ENCODE results near the gene NKRF.

Gene NKRF

DNA sequence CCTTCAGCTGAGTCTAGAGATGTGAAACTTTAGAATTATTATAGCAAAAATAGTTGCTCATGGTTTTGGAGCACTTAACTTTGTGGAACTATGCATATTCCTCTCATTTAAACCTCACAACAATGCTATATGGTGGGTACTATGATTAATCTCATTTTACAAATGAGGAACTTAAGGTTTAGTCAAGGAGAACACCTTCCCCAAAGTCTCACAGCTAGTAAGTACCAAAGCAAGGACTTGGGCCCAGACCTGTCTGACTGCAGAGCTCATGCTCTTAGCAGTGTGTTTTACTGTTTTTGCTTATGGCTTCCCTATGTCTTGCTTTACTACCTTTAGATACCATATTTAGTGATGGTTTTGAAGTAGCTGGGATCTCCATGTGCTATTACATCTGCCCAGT lies 26.8 kb downstream of the NKRF start (continued):
- TF ChIP-seq ZNF19 (tag by site-specific recombination; IDR thresholded peaks at IDR 0.05; ENCODE audit: low read depth) (no peak), ZNF747 (tag by site-specific recombination; IDR thresholded peaks at IDR 0.05) (no peak)

DNA sequence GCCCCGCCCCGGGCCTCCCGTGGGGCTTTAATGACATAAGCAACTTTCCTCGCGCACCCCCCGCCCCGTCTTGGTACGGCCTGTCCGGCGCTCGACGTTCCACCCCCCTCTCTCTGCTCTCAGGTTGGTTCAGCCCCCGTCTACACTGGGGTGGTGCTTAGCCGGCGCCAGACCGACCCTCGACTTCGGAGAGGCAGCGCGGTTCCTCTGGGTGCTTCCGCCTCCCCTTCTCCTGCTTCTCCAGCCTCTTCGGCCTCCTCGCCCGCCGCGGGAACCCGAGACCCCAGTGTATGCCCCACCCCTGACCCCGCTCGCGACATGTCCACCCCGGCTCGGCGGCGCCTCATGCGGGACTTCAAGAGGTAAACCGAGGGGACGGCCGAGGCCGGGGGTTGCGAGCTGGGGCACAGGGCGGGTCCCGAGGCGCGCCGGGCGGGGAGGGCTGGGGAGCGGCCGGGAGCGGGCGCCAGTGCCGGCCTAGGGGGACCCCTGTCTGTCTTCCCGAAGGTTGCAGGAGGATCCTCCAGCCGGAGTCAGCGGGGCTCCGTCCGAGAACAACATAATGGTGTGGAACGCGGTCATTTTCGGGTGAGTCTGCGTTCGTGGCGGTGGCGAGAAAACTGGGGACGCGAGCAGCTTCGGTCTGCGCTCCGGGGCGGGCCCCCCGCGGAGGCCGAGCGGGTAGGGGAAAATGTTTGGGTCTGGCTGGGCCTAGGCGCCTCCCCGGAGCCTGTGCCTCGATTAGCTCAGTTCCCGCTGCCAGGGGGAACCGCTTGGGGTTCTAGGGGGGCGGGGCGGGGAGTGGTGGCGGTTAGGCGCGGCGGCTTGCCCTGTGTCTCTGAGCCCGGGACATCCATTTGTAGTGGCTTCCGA lies 31.6 kb downstream of the NKRF start, which contains the start of gene UBE2A:
UBE2A (plus strand) TSS at position 170 of the 873 bp plus-strand sequence; CDS start at position 319, 149 bp downstream.
- Histone ChIP-seq H3K36me3 (ENCODE audit: control insufficient read depth in 2 of 2, insufficient read depth in 1 of 2, low read length in 2 of 2) (peaks cover 7 to 10% of the 10 kb centered on the region in 2 experiments), H3K9me3 (ENCODE audit: control insufficient read depth, insufficient read depth, low read depth, low read length) (no peaks in the 10 kb centered on the region), H3K4me1 (ENCODE audit: control insufficient read depth, insufficient read depth, low read length) (peaks cover 5% of the 10 kb centered on the region; the same call in 1 of the 2 replicates), H3K4me3 (ENCODE audit: low read depth, low read length) (peak within 1 kb of the TSS; percentile 76), H3K27ac (ENCODE audit: extremely low read depth, low read depth, low read length) (peak within 1 kb of the TSS; percentile 64; the same call in 1 of the 2 replicates)
- CTCF ChIA-PET = interaction anchor here (0.6 to 1.3 kb wide), 4 partner anchors 7 to 155 kb away, joined by 3 to 4 read pairs (median 3); no protein-coding TSS in a partner anchor
- POLR2A ChIA-PET = interaction anchor here (0.5 to 2.4 kb wide), 16 partner anchors 8 to 278 kb away, joined by 3 to 20 read pairs (median 5); partner anchors contain the start of genes NKRF, RPL39, SEPTIN6 and STEEP1
- peak; percentile 68 for TF ChIP-seq ZNF335 (tag by site-specific recombination; conservative IDR thresholded peaks at IDR 0.05)
- TF ChIP-seq, protein P1, sequence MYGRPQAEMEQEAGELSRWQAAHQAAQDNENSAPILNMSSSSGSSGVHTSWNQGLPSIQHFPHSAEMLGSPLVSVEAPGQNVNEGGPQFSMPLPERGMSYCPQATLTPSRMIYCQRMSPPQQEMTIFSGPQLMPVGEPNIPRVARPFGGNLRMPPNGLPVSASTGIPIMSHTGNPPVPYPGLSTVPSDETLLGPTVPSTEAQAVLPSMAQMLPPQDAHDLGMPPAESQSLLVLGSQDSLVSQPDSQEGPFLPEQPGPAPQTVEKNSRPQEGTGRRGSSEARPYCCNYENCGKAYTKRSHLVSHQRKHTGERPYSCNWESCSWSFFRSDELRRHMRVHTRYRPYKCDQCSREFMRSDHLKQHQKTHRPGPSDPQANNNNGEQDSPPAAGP (tag by site-specific recombination; IDR thresholded peaks at IDR 0.05) = peak; percentile 73
- TF ChIP-seq ZNF23 (tag by site-specific recombination; IDR thresholded peaks at IDR 0.05; ENCODE audit: borderline replicate concordance) = no peak
- TF ChIP-seq, protein P2, sequence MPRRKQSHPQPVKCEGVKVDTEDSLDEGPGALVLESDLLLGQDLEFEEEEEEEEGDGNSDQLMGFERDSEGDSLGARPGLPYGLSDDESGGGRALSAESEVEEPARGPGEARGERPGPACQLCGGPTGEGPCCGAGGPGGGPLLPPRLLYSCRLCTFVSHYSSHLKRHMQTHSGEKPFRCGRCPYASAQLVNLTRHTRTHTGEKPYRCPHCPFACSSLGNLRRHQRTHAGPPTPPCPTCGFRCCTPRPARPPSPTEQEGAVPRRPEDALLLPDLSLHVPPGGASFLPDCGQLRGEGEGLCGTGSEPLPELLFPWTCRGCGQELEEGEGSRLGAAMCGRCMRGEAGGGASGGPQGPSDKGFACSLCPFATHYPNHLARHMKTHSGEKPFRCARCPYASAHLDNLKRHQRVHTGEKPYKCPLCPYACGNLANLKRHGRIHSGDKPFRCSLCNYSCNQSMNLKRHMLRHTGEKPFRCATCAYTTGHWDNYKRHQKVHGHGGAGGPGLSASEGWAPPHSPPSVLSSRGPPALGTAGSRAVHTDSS (tag by site-specific recombination; IDR thresholded peaks at IDR 0.05) = 0 out of 2 replicates have a peak, but pooled peaks have one; percentile 5
- TF ChIP-seq ZNF610 (tag by site-specific recombination; IDR thresholded peaks at IDR 0.05; ENCODE audit: borderline replicate concordance) = peak; percentile 81
- peak; percentile 92 for TF ChIP-seq GLIS1 (tag by site-specific recombination; IDR thresholded peaks at IDR 0.05)
- TF ChIP-seq ZEB2 (tag by site-specific recombination; IDR thresholded peaks at IDR 0.05) = peak; percentile 88
- TF ChIP-seq SALL2 (tag by site-specific recombination; IDR thresholded peaks at IDR 0.05; ENCODE audit: borderline replicate concordance) = no peak
- TF ChIP-seq, protein P3, sequence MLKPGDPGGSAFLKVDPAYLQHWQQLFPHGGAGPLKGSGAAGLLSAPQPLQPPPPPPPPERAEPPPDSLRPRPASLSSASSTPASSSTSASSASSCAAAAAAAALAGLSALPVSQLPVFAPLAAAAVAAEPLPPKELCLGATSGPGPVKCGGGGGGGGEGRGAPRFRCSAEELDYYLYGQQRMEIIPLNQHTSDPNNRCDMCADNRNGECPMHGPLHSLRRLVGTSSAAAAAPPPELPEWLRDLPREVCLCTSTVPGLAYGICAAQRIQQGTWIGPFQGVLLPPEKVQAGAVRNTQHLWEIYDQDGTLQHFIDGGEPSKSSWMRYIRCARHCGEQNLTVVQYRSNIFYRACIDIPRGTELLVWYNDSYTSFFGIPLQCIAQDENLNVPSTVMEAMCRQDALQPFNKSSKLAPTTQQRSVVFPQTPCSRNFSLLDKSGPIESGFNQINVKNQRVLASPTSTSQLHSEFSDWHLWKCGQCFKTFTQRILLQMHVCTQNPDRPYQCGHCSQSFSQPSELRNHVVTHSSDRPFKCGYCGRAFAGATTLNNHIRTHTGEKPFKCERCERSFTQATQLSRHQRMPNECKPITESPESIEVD (tag by site-specific recombination; IDR thresholded peaks at IDR 0.05) = peak; percentile 12; the same call in 1 of the 2 replicates
- peak; percentile 82 for TF ChIP-seq SP2 (tag by site-specific recombination; IDR thresholded peaks at IDR 0.05)
- TF ChIP-seq, protein P4, sequence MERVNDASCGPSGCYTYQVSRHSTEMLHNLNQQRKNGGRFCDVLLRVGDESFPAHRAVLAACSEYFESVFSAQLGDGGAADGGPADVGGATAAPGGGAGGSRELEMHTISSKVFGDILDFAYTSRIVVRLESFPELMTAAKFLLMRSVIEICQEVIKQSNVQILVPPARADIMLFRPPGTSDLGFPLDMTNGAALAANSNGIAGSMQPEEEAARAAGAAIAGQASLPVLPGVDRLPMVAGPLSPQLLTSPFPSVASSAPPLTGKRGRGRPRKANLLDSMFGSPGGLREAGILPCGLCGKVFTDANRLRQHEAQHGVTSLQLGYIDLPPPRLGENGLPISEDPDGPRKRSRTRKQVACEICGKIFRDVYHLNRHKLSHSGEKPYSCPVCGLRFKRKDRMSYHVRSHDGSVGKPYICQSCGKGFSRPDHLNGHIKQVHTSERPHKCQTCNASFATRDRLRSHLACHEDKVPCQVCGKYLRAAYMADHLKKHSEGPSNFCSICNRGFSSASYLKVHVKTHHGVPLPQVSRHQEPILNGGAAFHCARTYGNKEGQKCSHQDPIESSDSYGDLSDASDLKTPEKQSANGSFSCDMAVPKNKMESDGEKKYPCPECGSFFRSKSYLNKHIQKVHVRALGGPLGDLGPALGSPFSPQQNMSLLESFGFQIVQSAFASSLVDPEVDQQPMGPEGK (tag by site-specific recombination; IDR thresholded peaks at IDR 0.05) = peak; percentile 90
- TF ChIP-seq ZNF837 (tag by site-specific recombination; IDR thresholded peaks at IDR 0.05) = no peak
- TF ChIP-seq ZIC2 (tag by site-specific recombination; IDR thresholded peaks at IDR 0.05) = peak; percentile 44
- 0 out of 2 replicates have a peak, but pooled peaks have one; percentile 81 for TF ChIP-seq ZFP69B (tag by site-specific recombination; IDR thresholded peaks at IDR 0.05)
- no peak for TF ChIP-seq SCRT2 (tag by site-specific recombination; IDR thresholded peaks at IDR 0.05)
- TF ChIP-seq, protein P5, sequence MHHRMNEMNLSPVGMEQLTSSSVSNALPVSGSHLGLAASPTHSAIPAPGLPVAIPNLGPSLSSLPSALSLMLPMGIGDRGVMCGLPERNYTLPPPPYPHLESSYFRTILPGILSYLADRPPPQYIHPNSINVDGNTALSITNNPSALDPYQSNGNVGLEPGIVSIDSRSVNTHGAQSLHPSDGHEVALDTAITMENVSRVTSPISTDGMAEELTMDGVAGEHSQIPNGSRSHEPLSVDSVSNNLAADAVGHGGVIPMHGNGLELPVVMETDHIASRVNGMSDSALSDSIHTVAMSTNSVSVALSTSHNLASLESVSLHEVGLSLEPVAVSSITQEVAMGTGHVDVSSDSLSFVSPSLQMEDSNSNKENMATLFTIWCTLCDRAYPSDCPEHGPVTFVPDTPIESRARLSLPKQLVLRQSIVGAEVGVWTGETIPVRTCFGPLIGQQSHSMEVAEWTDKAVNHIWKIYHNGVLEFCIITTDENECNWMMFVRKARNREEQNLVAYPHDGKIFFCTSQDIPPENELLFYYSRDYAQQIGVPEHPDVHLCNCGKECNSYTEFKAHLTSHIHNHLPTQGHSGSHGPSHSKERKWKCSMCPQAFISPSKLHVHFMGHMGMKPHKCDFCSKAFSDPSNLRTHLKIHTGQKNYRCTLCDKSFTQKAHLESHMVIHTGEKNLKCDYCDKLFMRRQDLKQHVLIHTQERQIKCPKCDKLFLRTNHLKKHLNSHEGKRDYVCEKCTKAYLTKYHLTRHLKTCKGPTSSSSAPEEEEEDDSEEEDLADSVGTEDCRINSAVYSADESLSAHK (tag by site-specific recombination; IDR thresholded peaks at IDR 0.05) = peak; percentile 23; the same call in 1 of the 2 replicates
- TF ChIP-seq, protein P6, sequence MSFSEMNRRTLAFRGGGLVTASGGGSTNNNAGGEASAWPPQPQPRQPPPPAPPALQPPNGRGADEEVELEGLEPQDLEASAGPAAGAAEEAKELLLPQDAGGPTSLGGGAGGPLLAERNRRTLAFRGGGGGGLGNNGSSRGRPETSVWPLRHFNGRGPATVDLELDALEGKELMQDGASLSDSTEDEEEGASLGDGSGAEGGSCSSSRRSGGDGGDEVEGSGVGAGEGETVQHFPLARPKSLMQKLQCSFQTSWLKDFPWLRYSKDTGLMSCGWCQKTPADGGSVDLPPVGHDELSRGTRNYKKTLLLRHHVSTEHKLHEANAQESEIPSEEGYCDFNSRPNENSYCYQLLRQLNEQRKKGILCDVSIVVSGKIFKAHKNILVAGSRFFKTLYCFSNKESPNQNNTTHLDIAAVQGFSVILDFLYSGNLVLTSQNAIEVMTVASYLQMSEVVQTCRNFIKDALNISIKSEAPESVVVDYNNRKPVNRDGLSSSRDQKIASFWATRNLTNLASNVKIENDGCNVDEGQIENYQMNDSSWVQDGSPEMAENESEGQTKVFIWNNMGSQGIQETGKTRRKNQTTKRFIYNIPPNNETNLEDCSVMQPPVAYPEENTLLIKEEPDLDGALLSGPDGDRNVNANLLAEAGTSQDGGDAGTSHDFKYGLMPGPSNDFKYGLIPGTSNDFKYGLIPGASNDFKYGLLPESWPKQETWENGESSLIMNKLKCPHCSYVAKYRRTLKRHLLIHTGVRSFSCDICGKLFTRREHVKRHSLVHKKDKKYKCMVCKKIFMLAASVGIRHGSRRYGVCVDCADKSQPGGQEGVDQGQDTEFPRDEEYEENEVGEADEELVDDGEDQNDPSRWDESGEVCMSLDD (tag by site-specific recombination; IDR thresholded peaks at IDR 0.05) = peak; percentile 91
- peak; percentile 80 for TF ChIP-seq ZNF501 (tag by site-specific recombination; IDR thresholded peaks at IDR 0.05)
- no peak for TF ChIP-seq ZNF664 (tag by site-specific recombination; IDR thresholded peaks at IDR 0.05)
- TF ChIP-seq GLI4 (tag by site-specific recombination; IDR thresholded peaks at IDR 0.05) = no peak
- TF ChIP-seq ZXDB (tag by site-specific recombination; IDR thresholded peaks at IDR 0.05) = peak; percentile 45

All from HEK293 (cell line).